H1 (cell line): ENCODE data around the gene SLMAP. TPM values are rescaled to one million over a fixed set of nuclear protein-coding genes. Genes with fewer than 3 reads are reported as not detected.
A peak's percentile ranks its signal among the peaks of the same experiment; 100 is the strongest.

Experiments used
- ASH2L ChIP-seq: fragments of 200-600, 300-600 bp; sonication (generic); IDR thresholded peaks from one replicate; pipeline ENCODE4 v1.7.1; 2017; ENCODE audit warnings: low read length
- BACH1 ChIP-seq: IDR thresholded peaks from 2 replicates; pipeline ENCODE4 v1.6.1; 2012; ENCODE audit warnings: low read length, improper control_type of control experiment
- CBX5 ChIP-seq: fragments of 300-800, 300-1000 bp; sonication (generic); IDR thresholded peaks from 2 replicates; pipeline ENCODE4 v1.7.1; 2016; ENCODE audit warnings: antibody characterized with exemption, low read length, low read depth
- CBX8 ChIP-seq: fragments of 300-800, 300-1000 bp; sonication (generic); IDR thresholded peaks from 2 replicates; pipeline ENCODE4 v1.7.1; 2016; ENCODE audit warnings: low read depth, low read length, borderline replicate concordance
- CHD1 ChIP-seq: IDR thresholded peaks from 2 replicates; pipeline ENCODE4 v1.6.1; 2012; ENCODE audit warnings: low read depth, low read length, improper control_type of control experiment
- E2F6 ChIP-seq: IDR thresholded peaks from 2 replicates; pipeline ENCODE4 v1.6.1; 2012; ENCODE audit warnings: inconsistent platforms
- HDAC2 ChIP-seq, 2 experiments: fragments of 300-600 bp in 1 of 2; sonication (generic) in 1 of 2; IDR thresholded peaks; 2 replicates each; pipeline ENCODE4 v1.6.1; 2011 to 2012; ENCODE audit warnings: low read depth in 2 of 2, low read length in 2 of 2, mild to moderate bottlenecking in 2 of 2, moderate library complexity in 2 of 2, borderline replicate concordance in 1 of 2, inconsistent platforms in 1 of 2
- JUND ChIP-seq: IDR thresholded peaks from 2 replicates; pipeline ENCODE4 v1.6.1; 2011; ENCODE audit warnings: mild to moderate bottlenecking, improper control_type of control experiment, low read length
- KDM1A ChIP-seq: fragments of 200-600, 300-600 bp; sonication (generic); IDR thresholded peaks from 2 replicates; pipeline ENCODE4 v1.7.1; 2016; ENCODE audit warnings: mild to moderate bottlenecking, low read length, borderline replicate concordance
- MAX ChIP-seq: IDR thresholded peaks from 2 replicates; pipeline ENCODE4 v1.6.1; 2012; ENCODE audit warnings: inconsistent platforms
- RFX5 ChIP-seq: IDR thresholded peaks from 2 replicates; pipeline ENCODE4 v1.6.1; 2011; ENCODE audit warnings: low read depth, low read length, improper control_type of control experiment, borderline replicate concordance
- RXRA ChIP-seq: IDR thresholded peaks from 2 replicates; pipeline ENCODE4 v1.6.1; 2011; ENCODE audit warnings: low read depth, mild to moderate bottlenecking, low read length, moderate library complexity; ENCODE audit not compliant: insufficient read depth
- SIX5 ChIP-seq: IDR thresholded peaks from 2 replicates; pipeline ENCODE4 v1.6.1; 2011; ENCODE audit warnings: mild to moderate bottlenecking, low read depth, low read length
- SRF ChIP-seq: IDR thresholded peaks from 2 replicates; pipeline ENCODE4 v1.6.1; 2011; ENCODE audit warnings: mild to moderate bottlenecking, low read depth, low read length, moderate library complexity
- TAF7 ChIP-seq: optimal IDR thresholded peaks from 2 replicates; pipeline ENCODE3; 2011; ENCODE audit warnings: low read depth, mild to moderate bottlenecking, inconsistent platforms, low read length, moderate library complexity, borderline replicate concordance
- TBP ChIP-seq: IDR thresholded peaks from 2 replicates; pipeline ENCODE4 v1.6.1; 2011; ENCODE audit warnings: low read depth, low read length, improper control_type of control experiment
- TEAD4 ChIP-seq: IDR thresholded peaks from 2 replicates; pipeline ENCODE4 v1.6.1; 2012; ENCODE audit warnings: low read depth, low read length, inconsistent platforms, mixed read lengths
- polyA plus RNA-seq, 7 experiments: library from polyadenylated mRNA; depleted of rRNA in 3 of 7; stranded (reverse) in 5 of 7; unstranded in 2 of 7; fragments of >200 nt in 5 of 7; fragments of 200-250 nt in 2 of 7; gene quantifications; 1 replicate in 5 of 7; 2 replicates in 1 of 7; 4 replicates in 1 of 7; pipeline versions ENCODE4 v1.2.1 to v1.2.3, GENCODE V29; 2011 to 2013; ENCODE audit warnings: missing spikeins in 2 of 7, mixed read lengths in 2 of 7
- total RNA-seq: library from RNA; stranded (reverse); fragmentation: NEBNext Ultra II Directional; extraction: Animal tissue kit (Norgen Biotek cat#: 25700); gene quantifications from 2 replicates; pipeline ENCODE4 v1.2.1, GENCODE V29; 2021

Gene SLMAP
- total and polyA plus RNA-seq, 2 of the 8 experiments (the other 6 are each of a cell fraction or from before 2014, with no cell fraction given) = 13.6 to 70.4 TPM

GRCh38 chr3:57755741-57756527 is at the start of gene SLMAP (continued):
- no peak for TF ChIP-seq CBX8
- TF ChIP-seq TBP = peak; percentile 90
- no peak for TF ChIP-seq RXRA
- peak; percentile 81 for TF ChIP-seq MAX
- TF ChIP-seq BACH1 = no peak
- peak; percentile 71 for TF ChIP-seq TAF7
- no peak for TF ChIP-seq CBX5
- TF ChIP-seq JUND = no peak
- peak; percentile 91 for TF ChIP-seq TEAD4
- TF ChIP-seq SIX5 = peak; percentile 84
- no peak for TF ChIP-seq SRF
- no peak for TF ChIP-seq CHD1
- TF ChIP-seq RFX5 = no peak
- TF ChIP-seq E2F6 = peak; percentile 74
- TF ChIP-seq ASH2L = peak; percentile 81
- TF ChIP-seq HDAC2 (IDR thresholded peaks at IDR 0.05; ENCODE audit: borderline replicate concordance in 1 of 2, low read depth in 2 of 2, low read length in 2 of 2) = no peak
- TF ChIP-seq KDM1A = no peak
